Keratinocyte (primary cell): ENCODE results near the gene AGPS. TPM values are rescaled to one million over a fixed set of nuclear protein-coding genes. Genes with fewer than 3 reads are reported as not detected.
"Not testable (repeated sequence)": the region's sequence is repeated elsewhere in the genome, so short reads cannot be mapped to it uniquely, and the experiment has no call there.

ENCODE experiments used
- DNase-seq: peaks from one replicate; pipeline ENCODE4 v3.0.0-alpha.2; 2011; ENCODE audit warnings: low read depth, missing footprints, low spot score
- FAIRE-seq: peaks from 2 replicates; lab custom pipeline; 2011; peaks lifted over from hg19 to GRCh38; lab: Jason Lieb, UNC
- H2AFZ ChIP-seq: 2 replicates; pipeline ENCODE4 v1.6.0; 2012; ENCODE audit warnings: low read length, control low read depth, inconsistent platforms; ENCODE audit not compliant: control insufficient read depth
- H3K27ac ChIP-seq: 2 replicates; pipeline ENCODE4 v1.5.1; 2011; ENCODE audit warnings: low read length; ENCODE audit not compliant: control insufficient read depth, insufficient read depth
- H3K27me3 ChIP-seq: 3 replicates; pipeline ENCODE4 v1.6.0; 2011; ENCODE audit warnings: low read length; ENCODE audit not compliant: control insufficient read depth, insufficient read depth; ENCODE audit errors: extremely low read depth
- H3K36me3 ChIP-seq, 2 experiments: 2 replicates in 1 of 2; 3 replicates in 1 of 2; pipeline ENCODE4 v1.5.1; 2011; ENCODE audit warnings: low read length in 2 of 2, mild to moderate bottlenecking in 1 of 2; ENCODE audit not compliant: control insufficient read depth in 2 of 2, insufficient read depth in 2 of 2; ENCODE audit errors: extremely low read depth in 1 of 2
- H3K4me1 ChIP-seq: 3 replicates; pipeline ENCODE4 v1.5.1; 2011; ENCODE audit warnings: low read length; ENCODE audit not compliant: control insufficient read depth, insufficient read depth; ENCODE audit errors: extremely low read depth
- H3K4me2 ChIP-seq: 3 replicates; pipeline ENCODE4 v1.6.0; 2011; ENCODE audit warnings: low read depth, low read length; ENCODE audit not compliant: control insufficient read depth, insufficient read depth; ENCODE audit errors: extremely low read depth
- H3K4me3 ChIP-seq, 3 experiments: fragments of 200-600 bp in 1 of 3; sonication (generic) in 1 of 3; 2 replicates in 2 of 3; 3 replicates in 1 of 3; pipeline ENCODE4 v1.5.1; 2011 to 2016; ENCODE audit warnings: low read length in 3 of 3, mild to moderate bottlenecking in 3 of 3, control low read depth in 2 of 3, inconsistent platforms in 1 of 3, low read depth in 1 of 3, mixed read lengths in 1 of 3, mixed run types in 1 of 3, moderate library complexity in 1 of 3; ENCODE audit not compliant: control insufficient read depth in 2 of 3, insufficient read depth in 2 of 3; ENCODE audit errors: extremely low read depth in 1 of 3
- H3K79me2 ChIP-seq: 2 replicates; pipeline ENCODE4 v1.6.0; 2012; ENCODE audit warnings: low read length; ENCODE audit not compliant: control insufficient read depth, insufficient read depth
- H3K9ac ChIP-seq: 3 replicates; pipeline ENCODE4 v1.6.0; 2011; ENCODE audit warnings: low read length; ENCODE audit not compliant: control insufficient read depth, insufficient read depth; ENCODE audit errors: extremely low read depth
- H3K9me1 ChIP-seq: 3 replicates; pipeline ENCODE4 v1.6.0; 2011; ENCODE audit warnings: low read length; ENCODE audit not compliant: control insufficient read depth, insufficient read depth; ENCODE audit errors: extremely low read depth
- H3K9me3 ChIP-seq: 2 replicates; pipeline ENCODE4 v1.5.1; 2012; ENCODE audit warnings: low read depth, low read length; ENCODE audit not compliant: control insufficient read depth
- H4K20me1 ChIP-seq: 3 replicates; pipeline ENCODE4 v1.6.0; 2011; ENCODE audit warnings: low read length; ENCODE audit not compliant: control insufficient read depth, insufficient read depth; ENCODE audit errors: extremely low read depth
- CTCF ChIP-seq, 3 experiments: IDR thresholded peaks in 1 of 3; conservative IDR thresholded peaks in 1 of 3; optimal IDR thresholded peaks in 1 of 3; 2 replicates in 2 of 3; 3 replicates in 1 of 3; pipeline versions ENCODE3 to v1.5.1; 2011; ENCODE audit warnings: low read length in 3 of 3, mild to moderate bottlenecking in 3 of 3, moderate library complexity in 2 of 3, control low read depth in 1 of 3, inconsistent platforms in 1 of 3; ENCODE audit not compliant: insufficient read depth in 2 of 3; ENCODE audit errors: extremely low read depth in 1 of 3
- EZH2 ChIP-seq: IDR thresholded peaks from one replicate; pipeline ENCODE4 v1.6.1; 2012; ENCODE audit warnings: inconsistent platforms, mild to moderate bottlenecking, low read length, moderate library complexity
- dilution Hi-C: fragments of 300-500 bp; cut with MboI; formaldehyde crosslinking; loops from one replicate; pipeline ENCODE4 v1.7.0; 2020; ENCODE audit warnings: low sequenced_read_pairs; ENCODE audit not compliant: extremely low pct_ligation_motif_present
- polyA plus RNA-seq, 5 experiments: library from polyadenylated mRNA; depleted of rRNA in 3 of 5; stranded (reverse) in 3 of 5; stranded (forward) in 1 of 5; unstranded in 1 of 5; fragments of >200 nt; gene quantifications; 1 replicate in 1 of 5; 2 replicates in 3 of 5; 3 replicates in 1 of 5; pipeline versions ENCODE4 v1.2.1 to v1.2.3, GENCODE V29; 2011 to 2012; ENCODE audit warnings: missing spikeins in 2 of 5, low read depth in 1 of 5, low replicate concordance in 1 of 5

The AGPS gene
- polyA plus RNA-seq, 1 donor (not counting 4 experiments of a cell fraction or from before 2014, with no cell fraction given) = 28.0 TPM

GRCh38 chr2:177407031-177407430, 14.5 kb downstream of the AGPS start:
- no peak for DNase-seq
- no peak for FAIRE-seq
- Histone ChIP-seq H3K27ac (no peak overlapping the region), H3K9ac (no peak overlapping the region), H3K4me2 (no peak overlapping the region), H3K79me2 (peaks cover 49% of the 10 kb centered on the region), H4K20me1 (no peaks in the 10 kb centered on the region), H2AFZ (no peak overlapping the region), H3K9me3 (no peaks in the 10 kb centered on the region), H3K4me3 (no peak overlapping the region), H3K27me3 (no peaks in the 10 kb centered on the region), H3K36me3 (no peaks in the 10 kb centered on the region), H3K9me1 (no peaks in the 10 kb centered on the region), H3K4me1 (peaks cover 14% of the 10 kb centered on the region)
- TF ChIP-seq EZH2 (no peak), CTCF (optimal IDR thresholded peaks at IDR 0.05 in 1 of 3, IDR thresholded peaks at IDR 0.05 in 1 of 3, conservative IDR thresholded peaks at IDR 0.05 in 1 of 3; ENCODE audit: extremely low read depth in 1 of 3, insufficient read depth in 2 of 3, low read length in 3 of 3) (no peak)
- dilution Hi-C loops = no loop called here

- peaks cover 39% of the 10 kb centered on the region for H3K79me2 ChIP-seq
- H3K27ac ChIP-seq, H3K4me2 ChIP-seq, dilution Hi-C loops, FAIRE-seq, DNase-seq, H3K4me1 ChIP-seq, H3K27me3 ChIP-seq, H3K9me3 ChIP-seq, H2AFZ ChIP-seq, H3K9ac ChIP-seq, H3K36me3 ChIP-seq, H3K4me3 ChIP-seq, H4K20me1 ChIP-seq, H3K9me1 ChIP-seq: not testable (repeated sequence)
These were observed 18.1 kb downstream of the AGPS start for GRCh38 chr2:177410629-177411028.

- no peaks in the 10 kb centered on the region for H3K9me3 ChIP-seq
- no peaks in the 10 kb centered on the region for H3K36me3 ChIP-seq
- H3K27me3 ChIP-seq = no peaks in the 10 kb centered on the region
- H3K4me1 ChIP-seq = peaks cover 14% of the 10 kb centered on the region
- no peaks in the 10 kb centered on the region for H3K9me1 ChIP-seq
- TF ChIP-seq EZH2 (no peak), CTCF (optimal IDR thresholded peaks at IDR 0.05 in 1 of 3, IDR thresholded peaks at IDR 0.05 in 1 of 3, conservative IDR thresholded peaks at IDR 0.05 in 1 of 3; ENCODE audit: extremely low read depth in 1 of 3, insufficient read depth in 2 of 3, low read length in 3 of 3) (no peak)
- H4K20me1 ChIP-seq = no peaks in the 10 kb centered on the region
- no peak overlapping the region for H3K4me3 ChIP-seq
- peaks cover 31% of the 10 kb centered on the region for H3K79me2 ChIP-seq
- no peak overlapping the region for H3K4me2 ChIP-seq
- no peak overlapping the region for H2AFZ ChIP-seq
- FAIRE-seq = peak; percentile 9
- dilution Hi-C loops = no loop called here
- no peak overlapping the region for H3K9ac ChIP-seq
- DNase-seq = no peak
- H3K27ac ChIP-seq = no peak overlapping the region
These were observed 21.1 kb downstream of the AGPS start for GRCh38 chr2:177413703-177414102.
